Measurements from ENCODE around the gene PPA2. TPM values are rescaled to one million over a fixed set of nuclear protein-coding genes. Genes with fewer than 3 reads are reported as not detected.

The PPA2 gene
- total RNA-seq, 1 donor from 2014 or later, result 81.0 TPM

DNA sequence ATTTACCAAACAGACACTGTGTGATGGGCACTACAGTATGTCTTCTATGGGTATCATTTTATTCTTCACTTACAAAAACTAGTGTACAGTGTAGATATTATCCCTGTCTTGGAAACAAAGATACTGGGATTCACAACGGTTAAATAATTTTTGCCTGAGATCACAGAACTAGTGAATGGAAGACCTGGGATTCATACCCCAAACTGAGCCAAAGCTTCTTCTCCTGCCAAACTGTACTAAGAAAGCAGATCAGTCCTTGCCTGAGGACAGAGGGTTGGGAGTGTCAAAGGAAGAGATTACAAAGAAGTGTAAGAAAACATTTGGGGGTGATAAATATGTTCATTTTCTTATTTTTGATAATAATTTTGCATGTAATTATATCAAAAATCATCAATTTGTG is 43.1 kb downstream of the PPA2 start:
- no peaks in the 10 kb centered on the region for H3K27me3 Mint-ChIP-seq (ENCODE audit: low read depth)
- no peak overlapping the region for H3K4me3 Mint-ChIP-seq
- H3K36me3 Mint-ChIP-seq (ENCODE audit: low read depth), result peaks cover 59% of the 10 kb centered on the region
- H3K9me3 Mint-ChIP-seq, result peaks cover 16% of the 10 kb centered on the region
- no peak overlapping the region for H3K27ac Mint-ChIP-seq (ENCODE audit: unreplicated experiment)
- no peak for DNase-seq (ENCODE audit: low read depth, low spot score)
- no peak for TF ChIP-seq CTCF (conservative IDR thresholded peaks at IDR 0.05)
- H3K4me1 Mint-ChIP-seq, result peaks cover 7% of the 10 kb centered on the region

GRCh38 chr4:105426187-105426897 is 47.5 kb downstream of the PPA2 start:
- H3K4me3 Mint-ChIP-seq, result no peak overlapping the region
- H3K27ac Mint-ChIP-seq (ENCODE audit: unreplicated experiment), result no peak overlapping the region
- peaks cover 15% of the 10 kb centered on the region for H3K9me3 Mint-ChIP-seq
- no peaks in the 10 kb centered on the region for H3K27me3 Mint-ChIP-seq (ENCODE audit: low read depth)
- H3K4me1 Mint-ChIP-seq, result no peaks in the 10 kb centered on the region
- no peak for TF ChIP-seq CTCF (conservative IDR thresholded peaks at IDR 0.05)
- DNase-seq (ENCODE audit: low read depth, low spot score), result no peak
- H3K36me3 Mint-ChIP-seq (ENCODE audit: low read depth), result peaks cover 54% of the 10 kb centered on the region

DNA sequence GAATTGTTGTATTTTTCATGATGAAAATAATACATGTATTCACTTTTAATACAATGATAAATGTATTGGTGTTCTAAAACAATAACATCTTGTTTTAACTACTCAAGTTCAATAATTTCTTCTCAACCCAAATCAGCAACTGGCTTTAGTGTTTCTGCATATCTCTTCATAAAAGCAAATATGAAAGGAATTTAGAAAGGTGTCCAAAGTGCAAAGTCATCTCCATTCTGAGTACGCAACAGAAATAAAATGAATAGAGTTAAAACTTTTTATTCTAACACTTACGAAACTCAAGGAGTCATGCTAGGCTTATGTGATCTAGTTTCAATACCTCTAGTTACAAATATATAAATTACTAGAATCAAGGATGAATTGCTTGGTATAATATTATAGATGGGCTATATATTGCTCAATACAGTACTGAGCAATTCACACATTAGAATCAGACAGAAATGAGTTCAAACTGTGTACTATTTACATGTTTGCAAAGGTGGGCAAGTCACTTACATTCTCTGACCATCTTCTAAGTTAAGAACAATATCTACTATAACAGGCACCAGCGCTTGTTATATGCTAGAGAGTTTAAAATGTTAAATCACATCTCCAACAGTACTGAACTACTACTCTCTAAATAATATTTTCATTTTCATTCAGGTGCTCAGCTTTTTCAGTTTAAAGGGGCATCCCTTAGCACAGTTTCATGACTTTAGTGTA is 51.5 kb downstream of the PPA2 start:
- no peaks in the 10 kb centered on the region for H3K27me3 Mint-ChIP-seq (ENCODE audit: low read depth)
- H3K9me3 Mint-ChIP-seq, result peaks cover 8% of the 10 kb centered on the region
- no peak overlapping the region for H3K27ac Mint-ChIP-seq (ENCODE audit: unreplicated experiment)
- H3K36me3 Mint-ChIP-seq (ENCODE audit: low read depth), result peaks cover 36% of the 10 kb centered on the region
- TF ChIP-seq CTCF (conservative IDR thresholded peaks at IDR 0.05), result no peak
- no peak overlapping the region for H3K4me3 Mint-ChIP-seq
- no peak for DNase-seq (ENCODE audit: low read depth, low spot score)
- H3K4me1 Mint-ChIP-seq, result no peaks in the 10 kb centered on the region

DNA sequence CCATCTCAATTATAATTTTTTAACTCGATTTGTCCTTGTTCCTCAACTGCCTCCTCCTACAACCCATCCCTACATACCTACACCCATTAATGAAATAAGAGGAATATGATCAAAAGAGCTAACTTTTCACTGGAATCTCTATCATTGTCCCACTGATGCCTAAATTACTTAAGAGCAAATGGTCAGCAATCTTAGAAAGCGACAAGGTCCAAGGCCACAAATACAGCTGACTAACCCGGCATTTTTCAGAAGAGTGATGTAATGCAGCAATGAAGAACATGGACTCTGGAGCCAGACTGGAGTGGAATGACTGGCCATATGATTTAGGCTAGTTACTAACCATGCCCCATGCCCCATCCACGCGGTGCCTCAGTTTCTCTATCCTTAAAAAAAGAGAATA is 56.2 kb downstream of the PPA2 start:
- Mint-ChIP-seq H3K27ac (ENCODE audit: unreplicated experiment) (no peak overlapping the region), H3K4me3 (no peak overlapping the region), H3K36me3 (ENCODE audit: low read depth) (peaks cover 14% of the 10 kb centered on the region), H3K4me1 (no peaks in the 10 kb centered on the region), H3K27me3 (ENCODE audit: low read depth) (no peaks in the 10 kb centered on the region), H3K9me3 (no peaks in the 10 kb centered on the region)
- no peak for TF ChIP-seq CTCF (conservative IDR thresholded peaks at IDR 0.05)
- DNase-seq (ENCODE audit: low read depth, low spot score), result no peak

DNA sequence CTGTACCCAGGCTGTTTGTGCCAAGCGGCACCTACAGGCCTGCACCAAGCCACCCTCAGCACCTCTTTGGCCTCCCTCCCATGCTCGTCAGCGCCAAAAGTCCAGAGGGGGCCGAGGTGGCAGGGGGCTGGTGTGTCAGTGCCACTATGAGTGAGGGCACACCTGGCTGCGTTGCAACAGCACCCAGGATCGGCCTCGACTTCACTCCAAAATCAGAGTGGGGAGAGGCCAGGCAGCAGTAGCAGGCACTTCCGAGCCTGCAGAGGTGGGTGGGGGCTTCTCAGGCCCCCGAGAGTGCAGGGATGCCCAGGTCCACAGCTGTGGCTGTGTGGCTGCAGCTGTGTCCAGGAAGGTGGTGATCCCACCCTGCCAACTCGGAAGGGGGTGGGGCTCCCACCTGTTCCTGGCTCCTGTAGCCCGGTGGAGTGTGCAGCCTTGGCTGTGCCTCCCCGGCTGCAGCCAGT is 58.5 kb downstream of the PPA2 start:
- Mint-ChIP-seq H3K9me3 (peaks cover 4% of the 10 kb centered on the region), H3K36me3 (ENCODE audit: low read depth) (peaks cover 30% of the 10 kb centered on the region), H3K27me3 (ENCODE audit: low read depth) (no peaks in the 10 kb centered on the region), H3K4me1 (no peaks in the 10 kb centered on the region), H3K4me3 (no peak overlapping the region), H3K27ac (ENCODE audit: unreplicated experiment) (no peak overlapping the region)
- no peak for DNase-seq (ENCODE audit: low read depth, low spot score)
- no peak for TF ChIP-seq CTCF (conservative IDR thresholded peaks at IDR 0.05)

Data from neural crest cell (in vitro differentiated cells).